ENCODE results near the gene IGFBP6.

GRCh38 chr12:53118751-53119300 lies 21.4 kb downstream of the IGFBP6 start:
- no peak for TF ChIP-seq CTCF (IDR thresholded peaks at IDR 0.05; ENCODE audit: low read depth, low read length, poor library complexity, severe bottlenecking)
- TF ChIP-seq EZH2phosphoT487 (IDR thresholded peaks at IDR 0.05; ENCODE audit: borderline replicate concordance, low read length): no peak
